Measurements from ENCODE around the gene GMPR2.

DNA sequence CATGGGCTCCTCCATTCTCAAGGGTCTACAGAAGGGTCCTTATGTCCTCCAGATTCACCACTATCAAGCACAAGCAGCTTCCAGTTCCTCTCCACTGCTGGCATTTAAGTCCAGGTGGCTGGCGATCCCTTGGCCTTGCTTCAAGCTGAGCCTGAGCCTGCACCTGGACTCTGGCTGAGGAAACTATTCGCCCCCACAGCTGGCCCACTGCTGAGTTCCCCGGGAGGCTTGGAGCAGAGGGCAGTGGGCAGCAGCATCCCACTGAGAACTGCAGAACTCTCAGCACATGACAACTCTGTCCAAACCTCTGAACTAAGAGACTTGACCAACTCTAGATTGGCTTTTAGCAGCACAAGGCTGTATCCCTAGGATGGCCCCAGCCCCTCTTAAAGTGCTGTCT lies 50.0 kb downstream of the GMPR2 start:
- TF ChIP-seq POLR2A (IDR thresholded peaks at IDR 0.05; ENCODE audit: low read depth, low read length) (no peak), POLR2AphosphoS5 (IDR thresholded peaks at IDR 0.05; ENCODE audit: low read depth, low read length) (no peak), TAF1 (IDR thresholded peaks at IDR 0.05; ENCODE audit: low read depth, low read length) (no peak), POU2F2 (IDR thresholded peaks at IDR 0.05; ENCODE audit: low read depth, low read length) (no peak)

Data from GM12891 (cell line).